ENCODE measurements around the gene HSPA1B. TPM values are rescaled to one million over a fixed set of nuclear protein-coding genes. Genes with fewer than 3 reads are reported as not detected.

HSPA1B gene
- total RNA-seq, 1 experiment from 2014 or later: 214 TPM

DNA sequence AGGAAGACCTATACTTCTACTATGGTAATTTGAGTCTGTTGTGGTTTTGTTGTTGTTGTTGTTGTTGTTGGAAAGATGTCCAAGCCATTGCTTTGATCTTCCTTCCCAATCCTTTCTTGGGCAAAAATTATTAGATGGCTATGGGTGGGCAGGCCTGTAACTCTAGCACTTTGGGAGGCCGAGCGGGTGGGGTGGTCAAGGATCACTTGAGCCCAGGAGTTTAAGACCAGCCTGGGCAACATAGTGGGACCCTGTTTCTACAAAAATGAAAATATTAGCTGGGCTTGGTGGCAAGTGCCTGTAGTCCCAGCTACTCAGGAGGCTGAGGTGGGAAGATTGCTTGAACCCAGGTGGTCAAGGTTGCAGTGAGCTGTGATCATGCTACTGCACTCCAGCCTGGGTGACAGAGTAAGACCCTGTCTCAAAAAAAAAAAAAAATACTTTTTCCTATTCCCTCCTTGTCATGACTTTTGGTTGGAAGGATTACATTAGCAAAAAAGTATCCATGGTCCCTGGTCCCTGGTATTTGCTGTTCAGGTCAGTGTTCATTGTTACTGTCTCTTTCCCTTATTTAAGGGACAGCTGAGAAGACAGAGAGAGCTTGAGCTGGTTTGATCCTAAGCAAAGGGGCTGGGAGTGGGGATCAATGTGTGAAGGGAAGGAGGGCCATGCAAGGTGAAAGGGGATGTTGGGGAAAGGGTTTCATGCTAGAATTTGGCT, 23.4 kb downstream of the HSPA1B start:
- Histone ChIP-seq H3K4me3 (replicated peaks in 1 of 2; ENCODE audit: low read depth in 1 of 2, low read length in 2 of 2) (no peak overlapping the region), H3K4me1 (ENCODE audit: control insufficient read depth in 1 of 2, insufficient read depth in 2 of 2, low read length in 2 of 2) (peaks cover 0 to 14% of the 10 kb centered on the region in 2 experiments; a peak in 2 of 4 replicates), H3K9me2 (ENCODE audit: insufficient read depth) (no peaks in the 10 kb centered on the region), H4K20me1 (ENCODE audit: insufficient read depth) (no peaks in the 10 kb centered on the region), H3K27me3 (ENCODE audit: insufficient read depth, low read length) (no peaks in the 10 kb centered on the region), H3K27ac (ENCODE audit: low read depth, low read length) (no peak overlapping the region), H3K36me3 (ENCODE audit: control insufficient read depth in 1 of 2, insufficient read depth in 2 of 2, low read length in 2 of 2) (no peaks in the 10 kb centered on the region), H3K4me2 (ENCODE audit: low read length) (no peak overlapping the region), H3K9ac (ENCODE audit: low read length) (no peak overlapping the region), H3K79me2 (ENCODE audit: insufficient read depth, low read length) (no peaks in the 10 kb centered on the region), H2AFZ (ENCODE audit: low read depth, low read length, poor library complexity, severe bottlenecking) (no peak overlapping the region), H3K9me3 (ENCODE audit: control insufficient read depth in 1 of 2, insufficient read depth in 1 of 2, low read depth in 1 of 2, low read length in 2 of 2) (no peaks in the 10 kb centered on the region)
- DNase-seq (ENCODE audit: low read depth, low spot score) (no peak), ATAC-seq (no peak)
- POLR2A ChIA-PET: interaction anchor here (0.7 kb wide), 1 partner anchor 17 kb away, joined by 3 read pairs; no protein-coding TSS in a partner anchor
- CTCF ChIA-PET: no interaction called here
- intact Hi-C loops (cut with micrococcal nuclease): no loop called here
- TF ChIP-seq JUND (IDR thresholded peaks at IDR 0.05) (no peak), CBX3 (IDR thresholded peaks at IDR 0.05; ENCODE audit: low read depth) (no peak), CEBPB (IDR thresholded peaks at IDR 0.05; ENCODE audit: low read depth) (no peak), EZH2 (IDR thresholded peaks at IDR 0.05) (no peak), YY1 (IDR thresholded peaks at IDR 0.05; ENCODE audit: extremely low read depth, insufficient replicate concordance, low read depth, low read length) (no peak), SRF (IDR thresholded peaks at IDR 0.05; ENCODE audit: low read depth) (no peak), SP1 (IDR thresholded peaks at IDR 0.05; ENCODE audit: low read depth) (no peak), ZNF274 (IDR thresholded peaks at IDR 0.05; ENCODE audit: low read depth, low read length) (no peak), FOSL1 (IDR thresholded peaks at IDR 0.05; ENCODE audit: low read depth) (no peak), EZH2phosphoT487 (IDR thresholded peaks at IDR 0.05; ENCODE audit: borderline replicate concordance) (no peak), ZFX (IDR thresholded peaks at IDR 0.05) (no peak), ELF1 (IDR thresholded peaks at IDR 0.05; ENCODE audit: borderline replicate concordance, low read depth) (no peak), POLR2AphosphoS5 (IDR thresholded peaks at IDR 0.05; ENCODE audit: low read depth, low read length) (no peak), SIN3A (IDR thresholded peaks at IDR 0.05; ENCODE audit: low read depth) (no peak)
- TF ChIP-seq, protein P1, sequence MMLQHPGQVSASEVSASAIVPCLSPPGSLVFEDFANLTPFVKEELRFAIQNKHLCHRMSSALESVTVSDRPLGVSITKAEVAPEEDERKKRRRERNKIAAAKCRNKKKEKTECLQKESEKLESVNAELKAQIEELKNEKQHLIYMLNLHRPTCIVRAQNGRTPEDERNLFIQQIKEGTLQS (IDR thresholded peaks at IDR 0.05): no peak
- TF ChIP-seq, protein P2, sequence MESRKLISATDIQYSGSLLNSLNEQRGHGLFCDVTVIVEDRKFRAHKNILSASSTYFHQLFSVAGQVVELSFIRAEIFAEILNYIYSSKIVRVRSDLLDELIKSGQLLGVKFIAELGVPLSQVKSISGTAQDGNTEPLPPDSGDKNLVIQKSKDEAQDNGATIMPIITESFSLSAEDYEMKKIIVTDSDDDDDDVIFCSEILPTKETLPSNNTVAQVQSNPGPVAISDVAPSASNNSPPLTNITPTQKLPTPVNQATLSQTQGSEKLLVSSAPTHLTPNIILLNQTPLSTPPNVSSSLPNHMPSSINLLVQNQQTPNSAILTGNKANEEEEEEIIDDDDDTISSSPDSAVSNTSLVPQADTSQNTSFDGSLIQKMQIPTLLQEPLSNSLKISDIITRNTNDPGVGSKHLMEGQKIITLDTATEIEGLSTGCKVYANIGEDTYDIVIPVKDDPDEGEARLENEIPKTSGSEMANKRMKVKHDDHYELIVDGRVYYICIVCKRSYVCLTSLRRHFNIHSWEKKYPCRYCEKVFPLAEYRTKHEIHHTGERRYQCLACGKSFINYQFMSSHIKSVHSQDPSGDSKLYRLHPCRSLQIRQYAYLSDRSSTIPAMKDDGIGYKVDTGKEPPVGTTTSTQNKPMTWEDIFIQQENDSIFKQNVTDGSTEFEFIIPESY (IDR thresholded peaks at IDR 0.05; ENCODE audit: extremely low read depth, insufficient replicate concordance, low read length): no peak
- TF ChIP-seq, protein P3, sequence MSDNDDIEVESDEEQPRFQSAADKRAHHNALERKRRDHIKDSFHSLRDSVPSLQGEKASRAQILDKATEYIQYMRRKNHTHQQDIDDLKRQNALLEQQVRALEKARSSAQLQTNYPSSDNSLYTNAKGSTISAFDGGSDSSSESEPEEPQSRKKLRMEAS (IDR thresholded peaks at IDR 0.05): no peak
- TF ChIP-seq, protein P4, sequence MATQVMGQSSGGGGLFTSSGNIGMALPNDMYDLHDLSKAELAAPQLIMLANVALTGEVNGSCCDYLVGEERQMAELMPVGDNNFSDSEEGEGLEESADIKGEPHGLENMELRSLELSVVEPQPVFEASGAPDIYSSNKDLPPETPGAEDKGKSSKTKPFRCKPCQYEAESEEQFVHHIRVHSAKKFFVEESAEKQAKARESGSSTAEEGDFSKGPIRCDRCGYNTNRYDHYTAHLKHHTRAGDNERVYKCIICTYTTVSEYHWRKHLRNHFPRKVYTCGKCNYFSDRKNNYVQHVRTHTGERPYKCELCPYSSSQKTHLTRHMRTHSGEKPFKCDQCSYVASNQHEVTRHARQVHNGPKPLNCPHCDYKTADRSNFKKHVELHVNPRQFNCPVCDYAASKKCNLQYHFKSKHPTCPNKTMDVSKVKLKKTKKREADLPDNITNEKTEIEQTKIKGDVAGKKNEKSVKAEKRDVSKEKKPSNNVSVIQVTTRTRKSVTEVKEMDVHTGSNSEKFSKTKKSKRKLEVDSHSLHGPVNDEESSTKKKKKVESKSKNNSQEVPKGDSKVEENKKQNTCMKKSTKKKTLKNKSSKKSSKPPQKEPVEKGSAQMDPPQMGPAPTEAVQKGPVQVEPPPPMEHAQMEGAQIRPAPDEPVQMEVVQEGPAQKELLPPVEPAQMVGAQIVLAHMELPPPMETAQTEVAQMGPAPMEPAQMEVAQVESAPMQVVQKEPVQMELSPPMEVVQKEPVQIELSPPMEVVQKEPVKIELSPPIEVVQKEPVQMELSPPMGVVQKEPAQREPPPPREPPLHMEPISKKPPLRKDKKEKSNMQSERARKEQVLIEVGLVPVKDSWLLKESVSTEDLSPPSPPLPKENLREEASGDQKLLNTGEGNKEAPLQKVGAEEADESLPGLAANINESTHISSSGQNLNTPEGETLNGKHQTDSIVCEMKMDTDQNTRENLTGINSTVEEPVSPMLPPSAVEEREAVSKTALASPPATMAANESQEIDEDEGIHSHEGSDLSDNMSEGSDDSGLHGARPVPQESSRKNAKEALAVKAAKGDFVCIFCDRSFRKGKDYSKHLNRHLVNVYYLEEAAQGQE (IDR thresholded peaks at IDR 0.05; ENCODE audit: low read depth): no peak
- RAD21 ChIA-PET (ENCODE audit: low non-redundant PET in 1 of 2, low total read pairs in 2 of 2, uncharacterized antibody in 2 of 2, unreplicated experiment in 2 of 2): no interaction called here
- no TSS peak for BruUV-seq (replicated peaks)
